Mesodermal cell (in vitro differentiated cells): ENCODE measurements around the gene COA1.

Experiments used
- H3K27ac ChIP-seq: 2 replicates; pipeline ENCODE4 v1.7.0; 2013; ENCODE audit warnings: mild to moderate bottlenecking, low read depth, low read length, moderate library complexity; ENCODE audit not compliant: severe bottlenecking
- H3K36me3 ChIP-seq: 2 replicates; pipeline ENCODE4 v1.7.1; 2013; ENCODE audit warnings: mild to moderate bottlenecking, low read length, moderate library complexity; ENCODE audit not compliant: control insufficient read depth, insufficient read depth
- H3K4me1 ChIP-seq: one replicate; pipeline ENCODE4 v1.7.1; 2013; ENCODE audit warnings: mild to moderate bottlenecking, low read length; ENCODE audit not compliant: insufficient read depth, control insufficient read depth, poor library complexity, severe bottlenecking
- H3K4me3 ChIP-seq: 2 replicates; pipeline ENCODE4 v1.7.0; 2013; ENCODE audit warnings: low read length, control low read depth, mild to moderate bottlenecking; ENCODE audit not compliant: insufficient read depth, poor library complexity, severe bottlenecking; ENCODE audit errors: extremely low read depth
- H3K9me3 ChIP-seq: 2 replicates; pipeline ENCODE4 v1.7.1; 2013; ENCODE audit warnings: mild to moderate bottlenecking, low read length, moderate library complexity; ENCODE audit not compliant: control insufficient read depth
- WGBS, 2 experiments: methylation state at CpG; one replicate each; pipeline ENCODE4 v1.1.5; 2013; ENCODE audit warnings: missing lambda C conversion rate in 2 of 2; ENCODE audit not compliant: insufficient coverage in 2 of 2; 5-methylcytosine and 5-hydroxymethylcytosine counted together

COA1 gene

DNA sequence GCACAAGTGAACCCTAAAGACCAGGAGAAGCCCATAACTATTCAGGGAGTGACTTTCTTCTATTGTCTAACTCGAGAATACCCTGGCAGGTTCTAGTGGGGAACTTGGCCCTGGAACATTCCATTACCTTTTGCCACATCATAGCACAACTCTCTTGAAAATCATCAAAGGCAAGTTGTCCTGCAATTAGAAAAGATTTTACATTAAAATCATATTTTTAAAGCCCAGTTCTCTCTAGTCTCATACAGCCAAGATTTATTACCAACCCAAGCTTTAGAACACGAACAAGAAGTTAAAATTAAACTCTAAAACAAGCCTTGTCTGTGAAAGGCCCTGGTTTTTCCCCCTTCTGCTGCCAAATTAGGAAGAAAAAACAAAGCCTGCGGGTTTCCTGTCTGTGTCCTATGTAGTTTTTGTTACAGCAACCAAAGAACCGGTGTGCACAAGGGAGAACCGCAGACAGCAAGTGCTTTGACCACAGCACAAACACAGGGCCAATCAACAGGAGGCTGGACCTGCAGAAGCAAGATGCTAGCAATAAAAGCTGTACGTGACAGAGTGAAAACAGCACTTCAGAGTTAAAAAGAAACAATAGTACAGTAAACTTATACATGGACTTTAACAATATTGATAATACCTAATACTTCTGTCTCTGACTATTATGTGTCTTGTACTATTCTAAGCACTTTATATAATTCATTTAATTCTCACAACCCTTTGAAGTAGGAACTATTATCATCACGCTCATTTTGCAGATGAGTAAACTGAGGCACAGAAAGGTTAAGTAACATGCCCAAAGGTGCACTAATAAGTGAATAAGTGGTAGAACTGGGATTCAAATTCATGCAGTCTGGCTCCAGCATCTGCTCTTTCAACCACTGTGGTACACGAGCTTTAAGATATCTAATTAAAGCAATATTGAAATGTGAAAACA is 80.6 kb downstream of the COA1 start:
- H3K36me3 ChIP-seq = peaks cover 28% of the 10 kb centered on the region

DNA sequence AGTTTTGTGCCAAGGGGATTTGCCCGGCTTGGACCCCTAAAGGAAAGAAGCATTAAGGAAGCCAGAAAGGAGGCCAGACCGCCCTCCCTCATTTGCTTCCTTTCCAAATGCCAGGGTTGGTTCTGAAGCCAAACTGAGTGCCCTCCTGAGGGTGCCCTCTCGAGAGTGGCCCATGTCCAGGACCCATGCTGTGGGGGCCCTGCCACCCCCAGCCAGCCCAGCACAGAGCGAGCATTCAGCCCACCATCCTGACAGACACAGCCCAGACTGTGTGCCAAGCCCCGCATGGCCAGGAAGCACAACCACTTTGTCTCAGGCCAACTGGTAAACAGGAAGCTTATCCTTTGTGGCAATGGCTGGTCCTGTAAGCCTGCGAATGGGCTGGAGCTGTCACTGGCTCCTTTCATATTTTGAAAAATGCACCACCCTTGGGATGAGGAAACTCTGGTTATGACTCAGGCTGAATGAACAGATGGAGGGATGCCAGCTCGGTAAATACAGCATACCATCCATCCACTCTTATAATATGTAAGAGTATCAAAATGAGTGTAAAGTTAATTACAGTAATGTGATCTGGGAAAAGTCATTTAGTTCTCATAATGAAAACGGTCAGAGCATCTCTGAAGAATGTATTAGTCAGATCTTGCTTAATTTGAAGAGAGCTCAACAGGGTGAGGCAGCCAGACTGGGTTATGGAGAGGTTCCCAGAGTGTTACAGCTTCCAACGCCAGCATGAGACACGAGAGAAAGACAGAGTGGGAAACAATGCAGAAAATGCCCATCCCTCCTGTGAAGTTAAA is 81.5 kb downstream of the COA1 start:
- peaks cover 56% of the 10 kb centered on the region for H3K4me1 ChIP-seq
- 61 to 66% methylated on average over 7 to 9 of the region's 10 CpGs for WGBS, 2 experiments
- no peak overlapping the region for H3K4me3 ChIP-seq
- H3K9me3 ChIP-seq = no peaks in the 10 kb centered on the region
- H3K36me3 ChIP-seq = peaks cover 33% of the 10 kb centered on the region
- H3K27ac ChIP-seq = peak overlapping the region; percentile 97

More for the DNA sequence above, 80.6 kb downstream of the COA1 start:
- no peak overlapping the region for H3K4me3 ChIP-seq
- 80 to 86% methylated on average over 5 to 6 of the region's 8 CpGs for WGBS, 2 experiments
- H3K9me3 ChIP-seq = no peaks in the 10 kb centered on the region
- H3K27ac ChIP-seq = peak overlapping the region; percentile 97
- H3K4me1 ChIP-seq = peaks cover 56% of the 10 kb centered on the region

DNA sequence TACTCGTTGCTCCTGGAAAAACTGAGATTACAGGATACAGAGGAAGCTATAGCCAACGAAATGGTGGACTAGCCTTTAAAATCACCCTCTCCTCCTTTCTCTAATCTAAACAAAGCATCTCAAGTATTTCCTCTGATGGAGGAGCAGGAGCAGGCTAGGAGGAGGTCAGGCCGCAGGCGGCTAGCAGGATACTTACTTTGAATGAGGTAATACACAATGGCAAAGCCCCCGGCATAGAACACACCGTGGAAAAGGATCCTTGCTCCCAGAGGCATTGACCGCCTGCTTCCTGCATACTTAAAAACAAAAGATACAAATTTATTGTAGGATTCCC is 82.0 kb downstream of the COA1 start:
- peak overlapping the region; percentile 97 for H3K27ac ChIP-seq
- no peaks in the 10 kb centered on the region for H3K9me3 ChIP-seq
- H3K36me3 ChIP-seq = peaks cover 36% of the 10 kb centered on the region
- peaks cover 56% of the 10 kb centered on the region for H3K4me1 ChIP-seq
- H3K4me3 ChIP-seq = no peak overlapping the region
- 19 to 37% methylated on average over 2 to 5 of the region's 7 CpGs for WGBS, 2 experiments

DNA sequence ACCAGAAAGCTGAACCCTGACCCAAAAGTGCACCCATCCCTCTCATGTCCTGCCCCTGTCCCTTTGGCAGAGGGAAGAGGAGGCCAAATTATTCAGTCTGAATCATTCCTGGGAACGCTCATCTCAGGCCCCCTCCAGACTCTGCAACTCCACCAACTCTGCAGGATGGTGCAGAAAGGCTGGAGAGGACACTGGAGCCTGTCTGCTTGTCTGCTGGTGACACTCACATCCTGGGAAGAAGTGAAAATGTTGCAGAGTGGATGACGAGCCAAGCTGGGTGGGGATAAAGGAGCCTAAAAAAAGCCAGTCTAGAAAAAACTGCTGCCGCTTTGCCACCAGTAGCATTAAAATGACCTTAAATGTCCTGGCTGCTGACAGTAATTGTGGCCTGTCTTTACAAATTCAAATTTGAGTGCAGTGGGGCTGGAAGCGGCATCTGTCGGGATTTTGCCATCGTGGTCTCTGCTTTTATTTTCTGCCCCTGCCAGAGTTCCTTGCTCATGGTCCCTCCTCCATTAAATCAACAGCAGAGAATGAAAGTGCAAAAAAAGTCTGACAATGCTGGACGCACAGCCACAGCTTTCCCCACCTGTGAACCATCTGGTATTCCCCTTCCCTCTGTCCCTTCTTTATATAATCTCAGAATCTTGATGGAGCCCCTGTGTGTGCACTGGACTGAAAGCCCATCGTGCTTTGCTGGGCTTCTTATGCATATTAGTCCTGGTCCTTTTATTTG is 82.6 kb downstream of the COA1 start:
- H3K4me1 ChIP-seq = peaks cover 56% of the 10 kb centered on the region
- H3K27ac ChIP-seq = peak overlapping the region; percentile 97
- H3K36me3 ChIP-seq = peaks cover 40% of the 10 kb centered on the region
- WGBS, 2 experiments = 49 to 55% methylated on average over 7 of the region's 8 CpGs
- H3K4me3 ChIP-seq = no peak overlapping the region
- H3K9me3 ChIP-seq = no peaks in the 10 kb centered on the region

DNA sequence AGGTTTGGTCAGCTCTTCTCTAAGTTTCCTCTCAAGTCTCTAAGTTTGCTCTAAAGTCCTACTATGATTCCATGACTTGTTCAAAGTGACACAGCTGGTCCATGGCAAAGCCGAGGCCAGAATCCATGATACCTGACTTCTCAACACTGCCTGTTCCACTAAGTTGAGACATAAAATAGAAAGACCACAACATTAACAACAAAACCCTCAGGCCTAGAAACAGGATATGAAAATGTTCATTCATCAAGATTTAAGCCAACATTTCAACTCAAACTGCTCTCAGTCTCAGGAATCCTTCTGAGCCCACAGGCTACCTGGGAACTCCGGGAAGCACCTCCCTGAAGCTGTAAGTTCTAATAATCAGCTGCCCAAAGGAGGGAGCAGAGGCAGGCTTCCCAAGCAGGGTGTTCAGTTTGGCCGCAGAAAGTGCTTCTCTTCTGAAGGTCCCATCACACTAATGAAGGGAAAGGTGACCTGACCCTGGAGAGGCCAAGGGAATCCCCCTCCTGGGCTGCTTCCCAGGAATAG is 83.6 kb downstream of the COA1 start:
- peak overlapping the region; percentile 97 for H3K27ac ChIP-seq
- no peaks in the 10 kb centered on the region for H3K9me3 ChIP-seq
- WGBS, 2 experiments = 96 to 100% methylated on average over 1 to 3 of the region's 3 CpGs
- peaks cover 51% of the 10 kb centered on the region for H3K4me1 ChIP-seq
- H3K36me3 ChIP-seq = peaks cover 48% of the 10 kb centered on the region
- no peak overlapping the region for H3K4me3 ChIP-seq

DNA sequence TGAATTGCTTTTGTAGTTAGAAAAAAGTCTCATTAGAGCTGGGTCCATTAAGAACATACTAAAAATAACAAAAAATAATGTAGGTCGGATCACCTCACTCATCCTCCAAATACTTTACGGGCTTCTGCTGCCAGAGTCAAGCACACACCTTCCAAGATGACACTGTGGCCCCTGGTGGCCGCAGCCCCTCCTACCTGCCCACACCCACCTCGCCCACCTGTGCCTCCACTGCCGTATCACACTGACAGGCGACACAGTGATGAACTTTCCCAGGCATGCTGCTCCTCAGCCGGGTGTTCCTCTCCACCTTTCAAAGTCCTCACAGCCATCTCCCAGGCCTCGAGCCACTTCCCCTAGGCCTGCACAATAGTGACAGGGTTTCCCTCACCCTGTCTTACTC is 85.5 kb downstream of the COA1 start:
- no peak overlapping the region for H3K27ac ChIP-seq
- WGBS, 2 experiments = 88 to 90% methylated on average over 6 of the region's 8 CpGs

DNA sequence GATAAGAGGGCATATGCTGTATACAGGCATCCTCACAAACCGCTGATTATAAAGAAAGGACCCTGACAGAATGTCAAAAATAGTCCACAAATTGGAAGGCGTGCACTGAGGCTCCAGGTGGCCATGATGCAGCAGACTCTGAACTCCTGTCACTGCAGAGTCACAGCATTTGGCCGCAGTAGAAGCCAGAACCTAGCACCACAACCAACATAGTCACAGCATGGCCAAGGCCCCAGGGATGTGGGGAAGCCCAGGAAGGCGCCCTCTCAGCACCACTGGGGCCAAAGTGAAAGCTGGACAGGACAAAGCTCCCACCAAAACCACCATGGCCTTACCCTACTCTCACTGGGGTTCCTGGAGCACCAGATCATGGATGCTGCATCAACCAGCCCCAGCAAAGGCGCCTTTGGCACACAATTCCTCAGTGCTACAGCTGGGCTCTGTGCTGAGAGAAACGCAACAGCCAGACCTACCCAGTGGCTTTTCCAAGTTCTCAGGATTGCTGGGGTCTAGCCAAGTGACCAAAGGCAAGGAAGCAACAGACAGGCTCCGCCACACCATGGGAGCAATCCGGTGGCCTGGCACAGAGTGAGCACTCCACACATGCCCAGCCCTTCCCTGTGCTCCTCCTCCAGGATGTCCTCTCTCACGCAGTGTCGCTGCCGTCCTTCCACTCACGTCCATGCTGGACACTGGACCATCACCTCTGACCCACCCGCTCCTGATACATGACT is 86.3 kb downstream of the COA1 start:
- H3K4me1 ChIP-seq = peaks cover 31% of the 10 kb centered on the region
- WGBS, 2 experiments = 97% methylated on average over 13 of the region's 13 CpGs
- no peak overlapping the region for H3K4me3 ChIP-seq
- peaks cover 73% of the 10 kb centered on the region for H3K36me3 ChIP-seq
- no peak overlapping the region for H3K27ac ChIP-seq
- H3K9me3 ChIP-seq = no peaks in the 10 kb centered on the region

More for the DNA sequence above, 85.5 kb downstream of the COA1 start:
- no peaks in the 10 kb centered on the region for H3K9me3 ChIP-seq
- no peak overlapping the region for H3K4me3 ChIP-seq
- peaks cover 39% of the 10 kb centered on the region for H3K4me1 ChIP-seq
- peaks cover 66% of the 10 kb centered on the region for H3K36me3 ChIP-seq

DNA sequence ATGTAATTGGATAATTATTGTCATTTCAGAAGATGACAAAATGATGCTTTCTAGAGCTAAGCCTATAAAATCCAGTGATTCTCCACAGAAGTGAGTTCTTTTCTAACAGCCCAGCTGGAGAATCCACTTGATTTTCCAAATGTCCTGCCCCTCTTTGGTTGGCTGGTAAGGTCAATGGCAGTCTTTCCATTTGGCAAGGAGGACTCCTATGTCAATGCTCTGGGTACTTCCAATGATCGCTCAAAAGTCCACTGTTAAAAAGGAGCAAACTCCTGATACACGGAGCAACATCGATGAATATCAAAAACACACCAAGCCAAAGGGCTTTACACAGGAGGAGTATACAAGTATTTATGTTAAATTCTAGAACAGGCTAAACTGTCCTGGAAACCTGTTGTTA is 88.6 kb downstream of the COA1 start:
- WGBS, 2 experiments = 100% methylated on average over 1 of the region's 3 CpGs; no CpG with 5 or more reads in 1 of the 2 experiments

DNA sequence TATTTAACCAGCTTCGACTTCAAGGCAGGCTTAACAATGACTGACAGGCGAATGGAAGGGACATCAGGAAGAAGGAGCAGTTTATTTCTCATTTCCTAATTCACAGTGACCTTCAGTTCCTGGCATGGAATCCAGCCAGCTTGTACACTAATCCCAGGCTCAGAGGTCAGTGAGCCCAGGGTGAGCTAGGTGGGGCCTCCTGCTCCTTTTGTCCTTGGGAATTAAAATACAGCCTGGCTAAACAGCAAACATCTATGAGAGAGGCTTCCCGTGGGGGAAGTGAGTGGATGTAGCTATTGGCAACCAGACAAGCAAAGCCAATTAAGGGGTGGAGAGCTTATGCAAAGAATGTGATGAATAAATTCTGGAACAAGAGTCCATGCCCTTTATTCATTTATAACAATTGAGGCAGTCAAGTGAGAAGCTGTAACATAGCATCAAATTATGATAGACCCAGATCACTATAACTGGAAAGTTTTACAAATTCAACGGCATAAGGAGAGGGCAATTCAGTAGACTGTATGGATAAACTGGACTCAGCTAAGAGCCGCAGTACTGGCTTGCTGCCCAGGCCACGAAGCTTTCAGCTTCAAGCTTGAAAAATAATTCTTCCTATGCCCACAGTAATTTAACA is 89.3 kb downstream of the COA1 start:
- 96 to 100% methylated on average over 4 to 6 of the region's 6 CpGs for WGBS, 2 experiments
- peaks cover 5% of the 10 kb centered on the region for H3K4me1 ChIP-seq
- peaks cover 90% of the 10 kb centered on the region for H3K36me3 ChIP-seq

More for the DNA sequence above, 88.6 kb downstream of the COA1 start:
- peaks cover 90% of the 10 kb centered on the region for H3K36me3 ChIP-seq
- H3K4me1 ChIP-seq = peaks cover 7% of the 10 kb centered on the region
- peak overlapping the region; percentile 78 for H3K27ac ChIP-seq
- no peaks in the 10 kb centered on the region for H3K9me3 ChIP-seq
- no peak overlapping the region for H3K4me3 ChIP-seq

More for the DNA sequence above, 89.3 kb downstream of the COA1 start:
- Histone ChIP-seq H3K27ac (peak overlapping the region; percentile 78), H3K9me3 (peaks cover 2% of the 10 kb centered on the region), H3K4me3 (no peak overlapping the region)
